GM20000 (cell line): ENCODE measurements around the gene EZR.
"Not testable (repeated sequence)": the region's sequence is repeated elsewhere in the genome, so short reads cannot be mapped to it uniquely, and the experiment has no call there.

Source experiments
- DNase-seq: peaks from one replicate; pipeline ENCODE4 v3.0.0; 2012; ENCODE audit warnings: low spot score
- TF ChIP-seq, protein P1 (sequence below): IDR thresholded peaks from 2 replicates; pipeline ENCODE4 v1.5.1; 2012; ENCODE audit warnings: mild to moderate bottlenecking, control low read depth; ENCODE audit errors: extremely low read depth, missing control alignments

Gene EZR

DNA sequence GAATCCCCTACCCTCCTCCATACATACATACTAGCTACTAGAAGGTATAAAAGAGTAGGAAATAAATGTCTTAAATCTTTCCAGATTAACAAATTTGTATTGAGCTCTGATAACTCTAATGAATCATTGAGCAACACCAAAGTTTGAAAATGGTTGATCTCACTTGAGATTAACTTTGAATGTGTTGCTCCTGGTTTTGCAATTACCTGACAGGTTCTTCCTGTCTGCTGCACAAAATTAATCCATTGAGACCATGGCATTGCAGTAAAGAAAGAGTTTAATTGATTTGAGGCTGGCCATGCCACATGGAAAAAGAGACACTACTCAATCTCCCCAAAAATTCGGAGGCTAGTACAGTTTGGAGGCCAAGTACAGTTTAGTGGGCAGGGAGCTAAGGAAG is 21.3 kb upstream of the EZR start:
- DNase-seq = no peak
- TF ChIP-seq, protein P1, sequence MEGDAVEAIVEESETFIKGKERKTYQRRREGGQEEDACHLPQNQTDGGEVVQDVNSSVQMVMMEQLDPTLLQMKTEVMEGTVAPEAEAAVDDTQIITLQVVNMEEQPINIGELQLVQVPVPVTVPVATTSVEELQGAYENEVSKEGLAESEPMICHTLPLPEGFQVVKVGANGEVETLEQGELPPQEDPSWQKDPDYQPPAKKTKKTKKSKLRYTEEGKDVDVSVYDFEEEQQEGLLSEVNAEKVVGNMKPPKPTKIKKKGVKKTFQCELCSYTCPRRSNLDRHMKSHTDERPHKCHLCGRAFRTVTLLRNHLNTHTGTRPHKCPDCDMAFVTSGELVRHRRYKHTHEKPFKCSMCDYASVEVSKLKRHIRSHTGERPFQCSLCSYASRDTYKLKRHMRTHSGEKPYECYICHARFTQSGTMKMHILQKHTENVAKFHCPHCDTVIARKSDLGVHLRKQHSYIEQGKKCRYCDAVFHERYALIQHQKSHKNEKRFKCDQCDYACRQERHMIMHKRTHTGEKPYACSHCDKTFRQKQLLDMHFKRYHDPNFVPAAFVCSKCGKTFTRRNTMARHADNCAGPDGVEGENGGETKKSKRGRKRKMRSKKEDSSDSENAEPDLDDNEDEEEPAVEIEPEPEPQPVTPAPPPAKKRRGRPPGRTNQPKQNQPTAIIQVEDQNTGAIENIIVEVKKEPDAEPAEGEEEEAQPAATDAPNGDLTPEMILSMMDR = no peak

DNA sequence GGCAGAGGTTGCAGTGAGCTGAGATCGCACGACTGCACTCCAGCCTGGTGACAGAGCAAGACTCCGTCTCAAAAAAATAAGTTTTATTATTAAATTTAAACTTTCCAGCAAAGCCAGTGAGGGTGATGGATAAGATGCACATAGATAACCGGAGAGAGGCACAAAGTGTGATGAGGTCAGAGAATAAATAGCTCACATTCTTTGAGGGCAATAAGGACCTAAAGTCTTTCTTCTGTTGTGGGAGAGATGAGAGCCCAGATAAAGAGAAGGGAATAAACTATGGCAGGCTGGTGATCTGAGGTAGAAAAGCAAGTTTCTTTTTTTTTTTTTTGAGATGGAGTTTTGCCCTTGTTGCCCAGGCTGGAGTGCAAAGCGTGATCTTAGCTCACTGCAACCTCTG is 20.6 kb upstream of the EZR start:
- TF ChIP-seq, protein P1 = no peak
- no peak for DNase-seq

DNA sequence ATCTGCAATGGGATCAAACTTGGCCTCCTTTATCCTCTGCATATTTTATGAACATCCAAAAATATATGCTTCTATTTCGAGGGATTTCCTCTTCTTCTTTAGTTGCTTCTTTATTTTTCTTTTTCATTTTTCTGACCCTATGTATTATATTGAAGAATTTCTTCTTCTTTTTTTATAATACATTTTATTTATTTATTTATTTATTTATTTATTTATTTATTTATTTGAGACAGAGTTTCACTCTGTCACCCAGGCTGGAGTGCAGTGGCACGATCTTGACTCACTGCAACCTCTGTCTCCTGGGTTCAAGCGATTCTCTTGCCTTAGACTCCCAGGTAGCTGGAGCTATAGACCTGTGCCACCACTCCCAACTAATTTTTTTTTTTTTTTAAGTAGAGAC is 19.6 kb upstream of the EZR start:
- not testable (repeated sequence) for DNase-seq

DNA sequence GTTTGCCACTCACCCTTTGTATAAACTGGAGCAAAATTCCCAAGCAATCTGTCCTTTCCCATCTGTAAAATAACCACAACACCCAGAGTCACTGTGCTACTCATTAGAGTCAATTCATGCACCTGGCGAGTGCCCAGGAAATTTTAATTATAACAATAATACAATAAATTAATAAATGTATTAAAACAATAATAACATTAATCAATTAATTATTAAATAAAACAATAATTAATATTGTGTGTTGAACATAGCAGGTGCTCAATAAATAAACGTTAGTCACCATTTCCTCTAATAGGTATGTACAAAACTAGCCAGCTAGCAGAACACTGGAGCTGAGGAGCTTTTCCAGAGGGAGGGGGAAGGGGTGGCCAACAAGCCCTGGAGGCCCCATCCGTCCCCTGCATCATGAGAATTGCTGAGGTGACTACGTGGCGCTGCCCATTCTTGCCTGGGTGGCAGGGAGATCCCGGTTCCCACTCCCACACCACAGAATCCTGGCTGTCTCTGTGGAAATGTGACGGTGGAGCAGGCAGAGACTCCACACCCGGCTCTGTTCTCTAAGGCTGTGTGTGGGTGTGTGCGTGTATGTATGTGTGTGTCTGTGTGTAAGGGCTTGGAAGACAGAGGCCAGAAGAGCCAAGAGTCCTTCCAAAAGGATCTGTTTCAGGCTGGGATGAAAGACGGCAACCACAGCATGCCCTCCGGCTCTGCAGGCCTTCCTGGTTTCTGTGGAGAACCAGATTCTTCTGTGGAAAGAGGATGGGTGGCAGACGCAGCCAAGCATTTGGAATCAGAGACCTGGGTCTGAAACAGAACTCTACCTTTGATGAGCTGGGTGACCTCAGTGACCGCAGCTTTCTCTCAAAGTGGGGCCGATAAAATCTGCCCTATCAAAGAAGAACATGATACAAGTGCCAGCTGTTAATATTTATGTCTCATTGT is 18.8 kb upstream of the EZR start:
- no peak for DNase-seq
- TF ChIP-seq, protein P1 = no peak

DNA sequence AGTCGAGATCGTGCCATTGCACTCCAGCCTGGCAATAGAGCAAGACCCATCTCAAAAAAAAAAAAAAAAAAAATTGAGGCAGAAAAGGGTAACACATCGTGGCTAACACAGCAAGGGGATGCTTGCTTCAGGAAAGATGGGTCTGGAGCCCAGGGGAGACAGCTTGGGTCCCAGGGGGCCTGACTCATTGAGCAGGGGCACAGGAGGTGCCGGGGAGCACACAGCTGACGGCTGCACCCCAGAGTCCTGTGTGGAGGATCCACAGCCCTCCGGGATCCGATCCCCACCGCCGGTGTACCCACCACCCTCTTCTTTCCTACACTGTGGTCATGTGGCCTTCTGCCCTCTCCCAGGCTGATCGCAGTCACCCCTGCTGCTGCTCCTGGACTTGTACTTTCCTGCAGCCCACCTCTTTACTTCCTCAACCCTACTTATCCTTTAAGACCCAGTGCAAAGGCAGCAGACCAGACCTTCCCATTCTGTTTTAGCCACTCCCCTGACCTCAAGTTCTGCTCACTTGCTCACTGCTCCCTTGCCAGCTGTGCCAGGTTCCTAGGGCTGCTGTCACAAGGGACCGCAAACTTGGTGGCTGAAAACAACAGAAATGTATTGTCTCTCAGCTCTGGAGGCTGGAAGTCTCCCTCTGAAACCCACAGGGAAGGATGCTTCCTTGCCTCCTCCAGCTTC is 17.6 kb upstream of the EZR start:
- no peak for DNase-seq
- TF ChIP-seq, protein P1 = no peak

DNA sequence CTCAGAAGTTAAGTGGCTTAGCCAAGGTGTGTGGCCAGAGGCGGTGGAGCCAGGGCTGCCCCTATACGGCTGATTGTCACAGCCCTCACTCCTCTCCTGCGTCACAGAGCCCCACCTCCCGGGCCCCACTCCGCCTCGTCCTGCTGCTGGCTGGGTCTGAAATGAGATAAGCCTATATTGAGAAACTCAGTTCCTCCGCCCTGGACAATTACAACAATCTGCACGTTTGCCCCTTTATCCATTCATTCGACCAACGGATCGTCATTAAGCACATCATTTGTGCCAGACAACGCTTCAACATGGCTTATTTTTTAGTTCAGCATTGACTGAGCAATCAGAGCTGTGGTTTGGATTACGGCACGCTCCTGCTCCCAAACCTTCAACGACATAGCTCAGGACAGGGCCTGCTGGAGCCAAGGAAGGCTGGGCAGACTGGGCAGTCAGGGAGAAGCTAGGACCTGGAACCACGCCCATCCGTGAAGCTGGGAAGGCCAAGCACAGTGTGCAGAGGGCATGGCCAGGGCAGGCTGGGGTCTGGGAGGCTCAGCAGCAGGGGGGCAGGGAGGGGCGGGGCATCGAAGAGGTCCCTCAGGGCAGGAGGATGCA is 16.6 kb upstream of the EZR start:
- no peak for DNase-seq
- TF ChIP-seq, protein P1 = no peak

DNA sequence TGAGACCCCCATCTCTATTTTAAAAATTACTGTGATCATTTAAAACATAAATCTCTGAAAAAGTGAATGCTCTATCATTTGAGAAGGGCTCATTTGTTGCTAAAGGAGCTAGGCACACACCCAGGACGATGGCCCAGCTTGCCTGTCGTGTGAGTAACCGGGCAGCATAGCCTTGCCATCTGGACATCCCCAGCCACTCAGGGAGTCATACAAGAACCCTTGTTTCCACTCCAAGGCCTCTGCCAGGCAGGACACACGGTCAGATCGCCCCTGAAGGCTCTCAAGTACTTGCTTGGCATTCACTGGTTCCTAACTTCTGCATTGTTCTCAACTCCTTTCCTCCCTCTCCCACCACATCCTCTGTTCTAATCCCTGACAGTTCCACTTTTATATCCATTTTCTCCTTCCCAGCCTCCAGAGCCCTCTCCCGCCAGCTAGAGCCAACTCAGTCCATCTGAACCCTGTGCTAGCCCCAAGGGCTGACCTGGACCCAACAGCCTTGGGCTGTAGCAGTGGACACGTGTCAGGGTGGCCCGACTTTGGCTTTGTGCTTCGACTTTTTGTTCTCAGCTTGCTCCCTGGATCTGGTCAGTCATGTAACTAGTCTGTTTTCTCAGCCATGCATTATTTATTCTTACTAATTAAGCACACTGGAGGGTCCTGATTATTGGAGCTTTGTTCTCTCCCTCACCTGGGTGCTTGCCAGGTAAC is 15.7 kb upstream of the EZR start:
- DNase-seq = no peak
- TF ChIP-seq, protein P1 = no peak

DNA sequence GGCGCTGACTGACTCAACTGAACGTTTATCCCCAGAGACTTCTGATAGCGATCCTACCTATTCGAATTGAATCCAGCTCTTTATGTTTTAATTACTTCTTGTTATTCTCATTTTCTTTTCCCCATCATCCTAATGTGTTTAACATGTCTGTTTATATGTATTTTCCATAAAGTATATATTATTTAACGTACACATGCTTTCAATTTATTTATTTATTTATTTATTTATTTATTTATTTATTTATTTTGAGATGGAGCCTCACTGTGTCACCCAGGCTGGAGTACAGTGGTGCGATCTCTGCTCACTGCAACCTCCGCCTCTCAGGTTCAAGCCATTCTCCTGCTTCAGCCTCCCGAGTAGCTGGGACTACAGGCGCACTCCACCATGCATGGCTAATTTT is 13.6 kb upstream of the EZR start:
- DNase-seq = not testable (repeated sequence)
